LNCaP clone FGC (cell line): ENCODE results near the gene ATOH8.

Experiments
- DNase-seq: peaks from one replicate; pipeline ENCODE4 v3.0.0-alpha.2; 2011; ENCODE audit warnings: low read depth
- H3K4me3 ChIP-seq: 2 replicates; pipeline ENCODE4 v1.5.1; 2011; ENCODE audit warnings: mild to moderate bottlenecking, low read depth, low read length, control low read depth
- TF ChIP-seq, protein P1 (sequence below): IDR thresholded peaks from 2 replicates; pipeline ENCODE4 v1.5.1; 2012; ENCODE audit warnings: mild to moderate bottlenecking; ENCODE audit not compliant: control insufficient read depth, insufficient read depth; ENCODE audit errors: extremely low read depth

ATOH8 gene

DNA sequence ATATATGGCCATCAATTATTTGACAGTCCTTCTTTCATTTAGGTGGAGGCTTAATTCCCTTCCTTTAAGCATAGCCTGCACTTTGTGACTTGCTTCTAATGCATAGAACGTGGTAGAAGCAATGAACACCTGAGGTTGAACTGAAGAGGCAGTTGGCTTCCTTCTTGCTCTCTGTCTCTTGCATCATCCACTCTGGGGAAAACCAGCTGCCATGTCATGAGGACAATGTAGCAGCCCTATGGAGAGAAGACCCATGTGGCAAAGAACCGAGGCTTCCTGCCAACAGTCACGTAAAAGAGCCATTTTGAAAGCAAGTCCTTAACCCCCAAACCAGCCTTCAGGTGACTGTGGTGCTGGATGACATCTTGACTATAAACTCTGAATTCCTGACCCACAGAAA, 46.8 kb downstream of the ATOH8 start:
- H3K4me3 ChIP-seq, result no peak overlapping the region
- TF ChIP-seq, protein P1, sequence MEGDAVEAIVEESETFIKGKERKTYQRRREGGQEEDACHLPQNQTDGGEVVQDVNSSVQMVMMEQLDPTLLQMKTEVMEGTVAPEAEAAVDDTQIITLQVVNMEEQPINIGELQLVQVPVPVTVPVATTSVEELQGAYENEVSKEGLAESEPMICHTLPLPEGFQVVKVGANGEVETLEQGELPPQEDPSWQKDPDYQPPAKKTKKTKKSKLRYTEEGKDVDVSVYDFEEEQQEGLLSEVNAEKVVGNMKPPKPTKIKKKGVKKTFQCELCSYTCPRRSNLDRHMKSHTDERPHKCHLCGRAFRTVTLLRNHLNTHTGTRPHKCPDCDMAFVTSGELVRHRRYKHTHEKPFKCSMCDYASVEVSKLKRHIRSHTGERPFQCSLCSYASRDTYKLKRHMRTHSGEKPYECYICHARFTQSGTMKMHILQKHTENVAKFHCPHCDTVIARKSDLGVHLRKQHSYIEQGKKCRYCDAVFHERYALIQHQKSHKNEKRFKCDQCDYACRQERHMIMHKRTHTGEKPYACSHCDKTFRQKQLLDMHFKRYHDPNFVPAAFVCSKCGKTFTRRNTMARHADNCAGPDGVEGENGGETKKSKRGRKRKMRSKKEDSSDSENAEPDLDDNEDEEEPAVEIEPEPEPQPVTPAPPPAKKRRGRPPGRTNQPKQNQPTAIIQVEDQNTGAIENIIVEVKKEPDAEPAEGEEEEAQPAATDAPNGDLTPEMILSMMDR, result no peak
- no peak for DNase-seq

DNA sequence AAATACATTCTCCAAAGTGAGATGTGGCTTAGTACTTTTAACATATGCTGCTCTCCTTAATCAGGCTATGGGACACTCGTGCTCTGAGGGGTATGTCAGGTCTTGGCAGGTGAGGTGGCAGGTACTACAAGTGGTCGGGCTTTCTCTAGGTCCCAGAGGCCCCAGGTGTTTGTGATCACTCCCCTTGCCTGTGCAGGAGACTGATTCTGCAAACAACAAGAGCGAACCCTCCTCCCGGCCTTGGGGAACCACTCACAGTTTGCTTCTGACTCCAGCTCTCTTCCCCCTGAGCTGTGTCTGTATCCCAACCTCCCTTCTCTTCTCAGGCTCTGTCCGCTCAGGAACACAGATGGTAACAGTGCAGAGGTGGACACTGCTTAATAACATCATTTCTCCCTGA, 48.1 kb downstream of the ATOH8 start:
- TF ChIP-seq, protein P1, result no peak
- no peak overlapping the region for H3K4me3 ChIP-seq
- DNase-seq, result no peak

DNA sequence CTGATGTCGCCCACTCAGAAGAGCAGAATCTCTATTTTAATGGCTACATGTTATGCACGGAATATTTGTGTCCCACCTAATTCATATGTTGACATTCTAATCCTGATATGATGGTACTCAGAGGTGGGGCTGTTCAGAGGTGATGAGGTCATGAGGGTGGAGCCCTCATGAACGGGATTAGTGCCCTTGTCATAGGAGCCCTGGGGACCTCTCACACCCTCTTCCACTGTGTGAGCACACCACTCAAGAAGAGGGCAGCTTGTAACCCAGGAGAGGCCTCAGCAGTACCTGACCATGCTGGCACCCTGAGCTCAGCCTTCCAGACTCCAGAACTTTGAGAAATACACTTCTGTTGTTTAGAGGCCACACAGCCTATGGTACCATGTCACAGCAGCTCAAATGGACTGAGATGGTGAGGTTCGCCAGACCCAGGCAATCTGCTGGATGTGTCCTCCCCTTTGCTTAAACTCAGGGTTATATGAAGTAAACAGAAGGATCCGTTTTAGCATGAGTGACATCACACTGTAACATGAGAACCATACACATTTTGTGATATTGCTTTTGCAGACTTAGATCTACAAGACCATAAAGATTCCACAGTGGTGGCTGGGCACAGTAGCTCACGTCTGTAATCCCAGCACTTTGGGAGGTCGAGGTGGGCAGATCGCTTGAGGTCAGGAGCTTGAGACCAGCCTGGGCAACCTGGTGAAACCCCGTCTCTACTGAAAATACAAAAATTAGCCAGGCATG, 48.7 kb downstream of the ATOH8 start:
- TF ChIP-seq, protein P1, result no peak
- no peak overlapping the region for H3K4me3 ChIP-seq
- no peak for DNase-seq

DNA sequence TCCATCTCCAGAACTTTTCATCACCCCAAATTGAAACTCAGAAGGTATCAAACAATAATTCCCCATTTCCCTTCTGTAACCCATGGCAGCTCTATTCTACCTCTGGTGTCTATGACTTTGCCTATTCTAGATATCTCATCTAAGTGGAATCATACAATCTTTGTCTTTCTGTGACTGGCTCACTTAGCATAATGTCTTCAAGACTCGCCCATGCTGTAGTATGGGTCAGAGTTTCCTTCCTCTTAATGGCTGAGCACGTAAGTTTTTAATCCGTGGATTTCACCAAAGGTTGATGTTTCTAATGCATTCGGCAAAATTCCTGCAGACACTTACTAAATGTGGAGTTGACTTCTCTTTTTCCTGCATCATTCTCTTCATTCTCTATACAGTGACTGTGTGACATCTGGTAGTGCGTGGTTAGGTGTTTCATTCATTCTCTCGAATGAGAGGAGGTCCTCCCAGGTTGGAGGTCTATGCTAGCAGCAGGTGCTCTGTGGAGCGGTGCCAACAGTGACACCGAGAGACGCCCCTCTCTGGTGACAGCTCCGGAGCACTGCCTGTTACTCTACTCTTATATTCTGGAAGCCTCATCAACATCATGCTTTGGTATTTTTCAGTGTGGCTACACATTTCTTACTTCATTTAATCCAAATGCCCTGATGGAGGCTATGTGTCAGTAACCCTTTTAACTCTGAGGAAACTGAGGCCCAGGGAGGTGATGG, 50.1 kb downstream of the ATOH8 start:
- DNase-seq, result no peak
- H3K4me3 ChIP-seq, result no peak overlapping the region
- TF ChIP-seq, protein P1, result no peak

DNA sequence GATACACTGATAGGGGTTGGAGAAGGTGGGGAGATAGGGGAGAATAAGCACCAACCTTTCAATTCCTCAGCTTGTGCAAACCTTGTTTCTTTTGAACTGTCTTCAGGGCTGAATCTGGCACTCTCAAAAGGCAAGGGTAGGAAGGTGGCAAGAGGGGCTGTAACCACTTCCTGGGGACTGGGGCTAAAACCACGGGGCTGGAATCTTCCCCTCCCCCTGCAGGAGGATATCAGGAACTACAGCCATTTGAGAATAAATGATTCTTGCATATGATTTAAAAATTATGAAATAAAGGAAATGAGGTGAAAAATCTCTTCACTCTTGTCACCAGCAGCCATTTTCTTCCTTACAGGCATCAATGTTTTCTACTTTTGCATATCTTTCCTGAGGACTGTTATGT, 50.8 kb downstream of the ATOH8 start:
- no peak for DNase-seq
- TF ChIP-seq, protein P1, result peak; percentile 29; the same call in 1 of the 2 replicates

DNA sequence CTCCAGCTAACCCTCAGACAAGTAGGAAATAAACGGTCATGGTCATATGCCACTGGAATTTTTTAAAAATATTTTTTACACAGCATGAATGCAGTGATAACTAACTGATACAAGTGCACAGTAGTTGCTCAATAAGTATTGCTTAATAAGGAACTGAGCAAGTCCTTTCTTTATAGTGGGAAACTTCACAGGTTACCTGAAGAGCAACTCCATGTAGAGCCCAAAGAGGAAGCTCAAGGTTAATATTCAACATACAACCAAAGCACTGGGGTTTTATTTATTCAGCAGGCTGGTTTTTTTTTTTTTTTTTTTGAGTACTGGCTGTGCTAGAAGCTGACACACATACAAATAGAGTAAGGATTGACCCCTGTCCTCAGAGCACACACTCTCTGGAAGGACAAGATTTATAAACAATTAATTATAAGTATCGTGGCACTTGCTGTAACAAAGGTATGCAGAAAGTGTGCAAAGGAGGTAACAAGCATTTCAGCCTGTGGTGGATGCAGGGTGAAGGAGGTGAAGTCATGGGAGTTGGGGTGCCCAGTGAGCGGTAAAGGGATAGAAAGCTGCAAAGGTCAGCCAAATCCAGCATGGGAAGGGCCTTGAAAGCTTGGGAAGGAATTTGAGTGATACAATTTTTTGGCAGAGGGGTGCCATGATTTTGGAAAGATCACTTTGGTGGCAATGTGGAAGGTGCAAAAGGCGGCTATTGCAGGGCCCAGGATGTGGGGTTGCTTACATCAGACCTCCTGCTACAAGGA, 52.7 kb downstream of the ATOH8 start:
- TF ChIP-seq, protein P1, result no peak
- H3K4me3 ChIP-seq, result no peak overlapping the region
- no peak for DNase-seq

More for the DNA sequence above, 50.8 kb downstream of the ATOH8 start:
- no peak overlapping the region for H3K4me3 ChIP-seq
